ENCODE data around the gene SLC6A18. TPM values are rescaled to one million over a fixed set of nuclear protein-coding genes. Genes with fewer than 3 reads are reported as not detected.

SLC6A18 gene
- total RNA-seq, 1 donor from 2014 or later: not detected

GRCh38 chr5:1194378-1194777, 30.8 kb upstream of the SLC6A18 start:
- no peaks in the 10 kb centered on the region for H3K4me1 ChIP-seq (ENCODE audit: control insufficient read depth in 3 of 3, insufficient read depth in 3 of 3, low read length in 3 of 3)
- no peak overlapping the region for H3K4me3 ChIP-seq (ENCODE audit: low read length in 3 of 3)
- no peak overlapping the region for H3K27ac ChIP-seq (ENCODE audit: low read depth, low read length)
- H3K9me3 ChIP-seq (ENCODE audit: control insufficient read depth in 3 of 3, low read length in 3 of 3): no peaks in the 10 kb centered on the region
- peaks cover 24 to 48% (median 34%) of the 10 kb centered on the region in 3 donors for H3K27me3 ChIP-seq (ENCODE audit: control insufficient read depth in 3 of 3, insufficient read depth in 3 of 3, low read length in 3 of 3)
- no peak overlapping the region for H3K9ac ChIP-seq (ENCODE audit: low read depth in 1 of 3, low read length in 3 of 3)
- no peaks in the 10 kb centered on the region for H3K36me3 ChIP-seq (ENCODE audit: control insufficient read depth in 3 of 3, insufficient read depth in 3 of 3, low read length in 3 of 3)

- H3K36me3 ChIP-seq (ENCODE audit: control insufficient read depth in 3 of 3, insufficient read depth in 3 of 3, low read length in 3 of 3): no peaks in the 10 kb centered on the region
- H3K4me3 ChIP-seq (ENCODE audit: low read length in 3 of 3): no peak overlapping the region
- no peaks in the 10 kb centered on the region for H3K9me3 ChIP-seq (ENCODE audit: control insufficient read depth in 3 of 3, low read length in 3 of 3)
- H3K4me1 ChIP-seq (ENCODE audit: control insufficient read depth in 3 of 3, insufficient read depth in 3 of 3, low read length in 3 of 3): no peaks in the 10 kb centered on the region
- peaks cover 24 to 44% (median 33%) of the 10 kb centered on the region in 3 donors for H3K27me3 ChIP-seq (ENCODE audit: control insufficient read depth in 3 of 3, insufficient read depth in 3 of 3, low read length in 3 of 3)
- H3K27ac ChIP-seq (ENCODE audit: low read depth, low read length): no peak overlapping the region
- H3K9ac ChIP-seq (ENCODE audit: low read depth in 1 of 3, low read length in 3 of 3): no peak overlapping the region
Measured at GRCh38 chr5:1195439-1195838, 29.7 kb upstream of the SLC6A18 start.

- no peaks in the 10 kb centered on the region for H3K36me3 ChIP-seq (ENCODE audit: control insufficient read depth in 3 of 3, insufficient read depth in 3 of 3, low read length in 3 of 3)
- no peak overlapping the region for H3K27ac ChIP-seq (ENCODE audit: low read depth, low read length)
- no peak overlapping the region for H3K4me3 ChIP-seq (ENCODE audit: low read length in 3 of 3)
- no peaks in the 10 kb centered on the region for H3K9me3 ChIP-seq (ENCODE audit: control insufficient read depth in 3 of 3, low read length in 3 of 3)
- H3K4me1 ChIP-seq (ENCODE audit: control insufficient read depth in 3 of 3, insufficient read depth in 3 of 3, low read length in 3 of 3): no peaks in the 10 kb centered on the region
- no peak overlapping the region for H3K9ac ChIP-seq (ENCODE audit: low read depth in 1 of 3, low read length in 3 of 3)
- peaks cover 23 to 44% (median 32%) of the 10 kb centered on the region in 3 donors for H3K27me3 ChIP-seq (ENCODE audit: control insufficient read depth in 3 of 3, insufficient read depth in 3 of 3, low read length in 3 of 3)
Measured at GRCh38 chr5:1195916-1196315, 29.3 kb upstream of the SLC6A18 start.

GRCh38 chr5:1196562-1196961, 28.6 kb upstream of the SLC6A18 start:
- Histone ChIP-seq H3K27me3 (ENCODE audit: control insufficient read depth in 3 of 3, insufficient read depth in 3 of 3, low read length in 3 of 3) (peaks cover 22 to 42% (median 35%) of the 10 kb centered on the region in 3 donors), H3K4me1 (ENCODE audit: control insufficient read depth in 3 of 3, insufficient read depth in 3 of 3, low read length in 3 of 3) (no peaks in the 10 kb centered on the region), H3K36me3 (ENCODE audit: control insufficient read depth in 3 of 3, insufficient read depth in 3 of 3, low read length in 3 of 3) (no peaks in the 10 kb centered on the region), H3K27ac (ENCODE audit: low read depth, low read length) (no peak overlapping the region), H3K4me3 (ENCODE audit: low read length in 3 of 3) (no peak overlapping the region), H3K9ac (ENCODE audit: low read depth in 1 of 3, low read length in 3 of 3) (no peak overlapping the region), H3K9me3 (ENCODE audit: control insufficient read depth in 3 of 3, low read length in 3 of 3) (no peaks in the 10 kb centered on the region)

- Histone ChIP-seq H3K4me3 (ENCODE audit: low read length in 3 of 3) (no peak overlapping the region), H3K27ac (ENCODE audit: low read depth, low read length) (no peak overlapping the region), H3K9ac (ENCODE audit: low read depth in 1 of 3, low read length in 3 of 3) (no peak overlapping the region), H3K4me1 (ENCODE audit: control insufficient read depth in 3 of 3, insufficient read depth in 3 of 3, low read length in 3 of 3) (no peaks in the 10 kb centered on the region), H3K9me3 (ENCODE audit: control insufficient read depth in 3 of 3, low read length in 3 of 3) (no peaks in the 10 kb centered on the region), H3K36me3 (ENCODE audit: control insufficient read depth in 3 of 3, insufficient read depth in 3 of 3, low read length in 3 of 3) (no peaks in the 10 kb centered on the region), H3K27me3 (ENCODE audit: control insufficient read depth in 3 of 3, insufficient read depth in 3 of 3, low read length in 3 of 3) (peaks cover 21 to 43% (median 36%) of the 10 kb centered on the region in 3 donors)
Measured at GRCh38 chr5:1197876-1198666, 27.1 kb upstream of the SLC6A18 start.

- Histone ChIP-seq H3K36me3 (ENCODE audit: control insufficient read depth in 3 of 3, insufficient read depth in 3 of 3, low read length in 3 of 3) (no peaks in the 10 kb centered on the region), H3K27me3 (ENCODE audit: control insufficient read depth in 3 of 3, insufficient read depth in 3 of 3, low read length in 3 of 3) (peaks cover 22 to 42% (median 36%) of the 10 kb centered on the region in 3 donors), H3K9me3 (ENCODE audit: control insufficient read depth in 3 of 3, low read length in 3 of 3) (no peaks in the 10 kb centered on the region)
Measured at GRCh38 chr5:1199340-1199648, 25.9 kb upstream of the SLC6A18 start.

GRCh38 chr5:1199649-1200494, 25.3 kb upstream of the SLC6A18 start:
- Histone ChIP-seq H3K9me3 (ENCODE audit: control insufficient read depth in 3 of 3, low read length in 3 of 3) (no peaks in the 10 kb centered on the region), H3K27me3 (ENCODE audit: control insufficient read depth in 3 of 3, insufficient read depth in 3 of 3, low read length in 3 of 3) (peaks cover 28 to 47% (median 33%) of the 10 kb centered on the region in 3 donors), H3K4me1 (ENCODE audit: control insufficient read depth in 3 of 3, insufficient read depth in 3 of 3, low read length in 3 of 3) (no peaks in the 10 kb centered on the region), H3K4me3 (ENCODE audit: low read length in 3 of 3) (no peak overlapping the region), H3K36me3 (ENCODE audit: control insufficient read depth in 3 of 3, insufficient read depth in 3 of 3, low read length in 3 of 3) (no peaks in the 10 kb centered on the region), H3K9ac (ENCODE audit: low read depth in 1 of 3, low read length in 3 of 3) (no peak overlapping the region), H3K27ac (ENCODE audit: low read depth, low read length) (no peak overlapping the region)

More at GRCh38 chr5:1199340-1199648, 25.9 kb upstream of the SLC6A18 start:
- no peak overlapping the region for H3K4me3 ChIP-seq (ENCODE audit: low read length in 3 of 3)
- H3K4me1 ChIP-seq (ENCODE audit: control insufficient read depth in 3 of 3, insufficient read depth in 3 of 3, low read length in 3 of 3): no peaks in the 10 kb centered on the region
- H3K9ac ChIP-seq (ENCODE audit: low read depth in 1 of 3, low read length in 3 of 3): no peak overlapping the region
- H3K27ac ChIP-seq (ENCODE audit: low read depth, low read length): no peak overlapping the region

- H3K9me3 ChIP-seq (ENCODE audit: control insufficient read depth in 3 of 3, low read length in 3 of 3): no peaks in the 10 kb centered on the region
- H3K27ac ChIP-seq (ENCODE audit: low read depth, low read length): no peak overlapping the region
- no peak overlapping the region for H3K4me3 ChIP-seq (ENCODE audit: low read length in 3 of 3)
- H3K27me3 ChIP-seq (ENCODE audit: control insufficient read depth in 3 of 3, insufficient read depth in 3 of 3, low read length in 3 of 3): peaks cover 31 to 47% (median 39%) of the 10 kb centered on the region in 3 donors
- H3K4me1 ChIP-seq (ENCODE audit: control insufficient read depth in 3 of 3, insufficient read depth in 3 of 3, low read length in 3 of 3): no peaks in the 10 kb centered on the region
- no peak overlapping the region for H3K9ac ChIP-seq (ENCODE audit: low read depth in 1 of 3, low read length in 3 of 3)
- H3K36me3 ChIP-seq (ENCODE audit: control insufficient read depth in 3 of 3, insufficient read depth in 3 of 3, low read length in 3 of 3): no peaks in the 10 kb centered on the region
Measured at GRCh38 chr5:1200495-1201326, 24.5 kb upstream of the SLC6A18 start.

GRCh38 chr5:1201327-1202025, 23.7 kb upstream of the SLC6A18 start, which contains the start of gene SLC6A19:
SLC6A19 (plus strand) TSS chr5:1201595; CDS start chr5:1201651, 56 bp downstream.
- no peaks in the 10 kb centered on the region for H3K9me3 ChIP-seq (ENCODE audit: control insufficient read depth in 3 of 3, low read length in 3 of 3)
- H3K4me1 ChIP-seq (ENCODE audit: control insufficient read depth in 3 of 3, insufficient read depth in 3 of 3, low read length in 3 of 3): no peaks in the 10 kb centered on the region
- peaks cover 35 to 47% (median 39%) of the 10 kb centered on the region in 3 donors for H3K27me3 ChIP-seq (ENCODE audit: control insufficient read depth in 3 of 3, insufficient read depth in 3 of 3, low read length in 3 of 3)
- H3K36me3 ChIP-seq (ENCODE audit: control insufficient read depth in 3 of 3, insufficient read depth in 3 of 3, low read length in 3 of 3): no peaks in the 10 kb centered on the region
- H3K9ac ChIP-seq (ENCODE audit: low read depth in 1 of 3, low read length in 3 of 3): no peak within 1 kb of the TSS
- H3K27ac ChIP-seq (ENCODE audit: low read depth, low read length): no peak within 1 kb of the TSS
- no peak within 1 kb of the TSS for H3K4me3 ChIP-seq (ENCODE audit: low read length in 3 of 3)

Data from skeletal muscle tissue (tissue), 4 donors.